Epithelial cell of esophagus (primary cell): ENCODE measurements around the gene SLC35B4.

Experiments used
- DNase-seq: peaks from one replicate; pipeline ENCODE4 v3.0.0; 2010; ENCODE audit warnings: low read depth
- H3K4me3 ChIP-seq: 2 replicates; pipeline ENCODE4 v1.5.1; 2011; ENCODE audit warnings: mild to moderate bottlenecking, low read length, control low read depth
- CTCF ChIP-seq: IDR thresholded peaks from 2 replicates; pipeline ENCODE4 v1.5.1; 2011; ENCODE audit warnings: low read depth, mild to moderate bottlenecking, low read length, control low read depth, inconsistent platforms; ENCODE audit not compliant: insufficient read depth; ENCODE audit errors: missing control alignments

Gene SLC35B4

DNA sequence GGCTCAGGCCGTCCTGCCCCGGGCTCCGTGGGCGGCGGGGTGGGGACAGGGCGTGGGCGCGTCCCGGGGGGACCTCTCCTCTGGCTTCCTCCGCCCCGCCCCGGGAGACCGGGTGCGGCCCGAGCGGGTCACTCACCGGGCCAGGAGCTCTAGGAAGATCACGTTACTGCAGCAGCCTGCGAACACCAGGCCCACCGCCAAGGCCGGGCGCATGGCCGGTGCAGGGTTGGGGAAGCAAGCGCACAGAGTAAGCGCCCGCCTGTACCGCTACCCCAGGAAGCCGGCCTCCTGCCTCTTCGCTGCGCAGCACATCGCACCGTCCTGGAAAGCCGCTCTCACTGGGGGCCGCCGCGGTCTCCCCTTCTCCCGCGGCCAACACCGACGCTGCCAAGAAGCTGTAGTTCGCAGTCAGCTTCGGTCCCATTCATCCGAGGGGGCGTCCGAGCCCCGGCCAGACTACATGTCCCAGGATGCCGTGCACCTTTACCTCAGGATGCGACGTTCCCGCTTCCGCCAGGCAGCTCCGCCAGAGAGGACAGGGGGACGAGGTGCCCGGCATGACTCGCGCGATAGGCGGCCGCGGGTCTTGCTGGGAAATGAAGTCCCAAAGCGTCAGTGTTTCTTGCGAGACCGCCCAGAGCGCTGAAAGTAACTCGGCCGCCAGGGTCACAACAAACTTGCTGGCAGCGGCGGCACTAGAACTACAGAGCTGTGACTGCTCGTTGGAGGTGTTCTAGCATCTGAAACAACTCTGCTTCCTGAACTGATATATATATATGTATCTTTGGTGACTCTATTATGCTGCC, at the start of gene SLC35B4:
Gene SLC35B4 (minus strand): TSS at position 392 of the 806 bp plus-strand sequence. CDS start 179 bp downstream, at position 213.
- TF ChIP-seq CTCF = peak; percentile 40
- DNase-seq = peak; percentile 98
- H3K4me3 ChIP-seq = peak within 1 kb of the TSS; percentile 82

DNA sequence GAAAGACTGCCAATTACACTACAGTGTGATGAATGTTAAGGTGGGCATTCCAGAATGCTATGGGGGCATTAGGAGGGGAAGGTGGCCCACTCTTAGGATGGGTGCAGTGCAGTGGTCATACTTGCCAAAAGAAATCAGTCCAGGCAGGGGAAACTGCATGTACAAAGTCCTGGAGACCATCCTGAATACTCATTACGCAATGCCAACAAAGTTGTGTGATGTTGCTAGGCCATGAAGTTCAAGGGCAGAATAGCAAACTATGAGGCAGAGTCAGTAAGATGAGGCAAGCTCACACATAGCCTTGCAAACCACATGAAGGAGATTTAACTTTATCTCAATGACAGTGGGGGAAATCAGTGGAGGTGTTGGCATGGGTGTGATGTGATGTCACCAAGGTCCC, 49.8 kb upstream of the SLC35B4 start:
- no peak overlapping the region for H3K4me3 ChIP-seq
- DNase-seq = peak; percentile 32
- no peak for TF ChIP-seq CTCF

GRCh38 chr7:134365341-134366054, 48.8 kb upstream of the SLC35B4 start:
- peak; percentile 94 for DNase-seq
- TF ChIP-seq CTCF = no peak
- no peak overlapping the region for H3K4me3 ChIP-seq

- H3K4me3 ChIP-seq = no peak overlapping the region
- TF ChIP-seq CTCF = no peak
- DNase-seq = peak; percentile 94
Measured at GRCh38 chr7:134364619-134365037, 47.9 kb upstream of the SLC35B4 start.

DNA sequence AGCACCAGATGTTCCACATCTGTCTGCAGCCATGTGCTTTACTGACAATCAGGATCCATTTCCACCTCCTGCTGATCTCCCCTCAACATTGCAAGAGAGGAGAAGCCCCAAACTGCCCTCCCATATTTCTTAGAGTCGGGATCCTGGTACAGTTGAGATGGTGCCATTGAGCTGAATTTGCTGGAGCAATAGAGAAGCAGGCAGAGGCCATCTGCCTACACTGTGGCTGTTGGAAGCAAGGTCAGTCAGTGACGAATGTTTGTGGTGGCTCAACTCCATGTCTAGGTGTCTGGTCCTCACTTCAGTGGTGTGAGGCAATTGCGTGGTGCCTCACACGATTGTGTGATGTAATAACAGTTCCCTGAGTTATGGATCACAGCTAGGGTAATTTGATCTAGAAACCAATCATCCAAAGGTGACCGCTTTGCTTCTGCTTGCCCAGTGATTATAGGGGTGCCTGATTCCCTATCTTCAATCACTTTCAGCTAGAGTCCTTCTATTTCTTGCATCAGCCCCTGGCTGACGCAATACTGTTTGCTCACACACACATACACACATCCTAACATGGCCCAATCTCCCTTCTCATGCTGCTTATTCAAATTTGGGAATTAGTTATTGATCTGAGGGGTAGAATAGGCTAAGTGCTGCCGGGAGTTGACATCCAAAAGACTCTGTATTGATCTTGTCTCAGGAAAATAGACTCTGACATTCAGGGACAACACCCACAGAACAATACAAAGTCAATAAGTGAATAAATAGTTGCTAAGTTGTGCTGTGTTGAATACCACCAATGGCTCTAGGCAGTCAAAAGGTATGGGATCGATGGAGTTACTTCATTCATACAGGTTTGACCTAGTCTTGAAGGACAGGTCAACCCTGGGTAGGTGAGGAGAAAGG, 46.1 kb upstream of the SLC35B4 start:
- peak; percentile 73 for DNase-seq
- TF ChIP-seq CTCF = no peak
- H3K4me3 ChIP-seq = no peak overlapping the region

DNA sequence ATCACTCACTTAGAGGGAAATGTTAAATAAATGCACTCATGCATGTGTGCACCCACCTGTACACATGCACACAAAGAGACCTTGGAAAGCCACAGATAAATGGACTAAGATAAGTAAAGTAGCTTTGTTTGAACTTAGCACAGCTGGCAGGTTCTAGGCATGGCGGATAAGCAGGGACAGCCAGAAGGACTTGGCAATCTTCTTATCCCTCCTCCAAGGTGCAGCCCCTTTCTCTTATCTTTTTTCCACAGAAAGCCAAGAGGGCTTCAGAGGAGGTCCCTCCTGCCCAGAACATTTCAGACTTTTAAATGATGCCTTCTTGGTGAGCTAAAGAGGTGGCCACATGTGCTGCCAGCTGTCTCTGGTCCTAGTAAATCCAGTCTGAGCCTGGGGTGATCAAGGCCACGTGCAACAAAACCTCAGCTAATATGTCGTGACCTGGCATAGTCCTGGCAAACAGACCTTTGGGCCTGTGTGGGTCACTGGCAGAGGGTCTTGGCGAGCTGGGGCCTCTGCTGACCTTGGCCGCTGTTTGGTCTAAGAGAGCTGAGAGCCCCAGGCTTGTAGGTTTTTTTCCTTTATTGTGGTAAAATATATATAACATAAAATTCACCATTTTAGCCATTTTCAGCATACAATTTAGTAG, 43.2 kb upstream of the SLC35B4 start:
- no peak for TF ChIP-seq CTCF
- DNase-seq = no peak
- H3K4me3 ChIP-seq = no peak overlapping the region
